GM06990 (cell line): ENCODE measurements around the gene TRMT2A.

ENCODE experiments used
- DNase-seq: peaks from one replicate; pipeline ENCODE4 v3.0.0-alpha.2; 2011; ENCODE audit not compliant: insufficient read length; ENCODE audit errors: extremely low read depth
- H3K27me3 ChIP-seq: replicated peaks from 2 replicates; pipeline ENCODE4 v1.6.0; 2011; ENCODE audit warnings: low read length; ENCODE audit not compliant: control insufficient read depth, insufficient read depth
- H3K36me3 ChIP-seq: 2 replicates; pipeline ENCODE4 v1.5.1; 2011; ENCODE audit warnings: low read length; ENCODE audit not compliant: control insufficient read depth, insufficient read depth
- H3K4me3 ChIP-seq: replicated peaks from 2 replicates; pipeline ENCODE4 v1.5.1; 2011; ENCODE audit warnings: low read depth, mild to moderate bottlenecking, control low read depth, low read length
- CTCF ChIP-seq: IDR thresholded peaks from 2 replicates; pipeline ENCODE4 v1.5.1; 2011; ENCODE audit warnings: low read length, control low read depth, mild to moderate bottlenecking, inconsistent platforms; ENCODE audit not compliant: insufficient read depth, poor library complexity, severe bottlenecking

The TRMT2A gene

GRCh38 chr22:20101638-20102037 is 15.4 kb downstream of the TRMT2A start:
- H3K36me3 ChIP-seq: peaks cover 25% of the 10 kb centered on the region
- DNase-seq: no peak
- no peak overlapping the region for H3K4me3 ChIP-seq
- no peaks in the 10 kb centered on the region for H3K27me3 ChIP-seq
- TF ChIP-seq CTCF: no peak

- no peak for DNase-seq
- H3K36me3 ChIP-seq: peaks cover 10% of the 10 kb centered on the region
- H3K4me3 ChIP-seq: no peak overlapping the region
- H3K27me3 ChIP-seq: no peaks in the 10 kb centered on the region
- no peak for TF ChIP-seq CTCF
Measured at GRCh38 chr22:20099099-20099711, 17.8 kb downstream of the TRMT2A start.

- no peak overlapping the region for H3K4me3 ChIP-seq
- TF ChIP-seq CTCF: no peak
- H3K27me3 ChIP-seq: no peaks in the 10 kb centered on the region
- DNase-seq: no peak
- H3K36me3 ChIP-seq: peaks cover 21% of the 10 kb centered on the region
Measured at GRCh38 chr22:20096574-20097420, 20.2 kb downstream of the TRMT2A start.

- Histone ChIP-seq H3K36me3 (peaks cover 27% of the 10 kb centered on the region), H3K4me3 (no peak overlapping the region), H3K27me3 (no peaks in the 10 kb centered on the region)
- TF ChIP-seq CTCF: no peak
- no peak for DNase-seq
Measured at GRCh38 chr22:20095521-20095920, 21.5 kb downstream of the TRMT2A start.

- Histone ChIP-seq H3K27me3 (no peaks in the 10 kb centered on the region), H3K36me3 (peaks cover 36% of the 10 kb centered on the region), H3K4me3 (no peak overlapping the region)
- no peak for TF ChIP-seq CTCF
- DNase-seq: no peak
Measured at GRCh38 chr22:20094197-20094807, 22.7 kb downstream of the TRMT2A start.
